GM18873 (cell line): ENCODE measurements around the gene NR2E1.

Experiments used
- ATAC-seq: cut with Tn5 transposase; IDR thresholded peaks from one replicate; pipeline ENCODE4 v1.9.1; 2021; ENCODE audit warnings: mild to moderate bottlenecking, moderate library complexity, moderate number of reproducible peaks; ENCODE audit not compliant: unreplicated experiment, low FRiP score

The NR2E1 gene

DNA sequence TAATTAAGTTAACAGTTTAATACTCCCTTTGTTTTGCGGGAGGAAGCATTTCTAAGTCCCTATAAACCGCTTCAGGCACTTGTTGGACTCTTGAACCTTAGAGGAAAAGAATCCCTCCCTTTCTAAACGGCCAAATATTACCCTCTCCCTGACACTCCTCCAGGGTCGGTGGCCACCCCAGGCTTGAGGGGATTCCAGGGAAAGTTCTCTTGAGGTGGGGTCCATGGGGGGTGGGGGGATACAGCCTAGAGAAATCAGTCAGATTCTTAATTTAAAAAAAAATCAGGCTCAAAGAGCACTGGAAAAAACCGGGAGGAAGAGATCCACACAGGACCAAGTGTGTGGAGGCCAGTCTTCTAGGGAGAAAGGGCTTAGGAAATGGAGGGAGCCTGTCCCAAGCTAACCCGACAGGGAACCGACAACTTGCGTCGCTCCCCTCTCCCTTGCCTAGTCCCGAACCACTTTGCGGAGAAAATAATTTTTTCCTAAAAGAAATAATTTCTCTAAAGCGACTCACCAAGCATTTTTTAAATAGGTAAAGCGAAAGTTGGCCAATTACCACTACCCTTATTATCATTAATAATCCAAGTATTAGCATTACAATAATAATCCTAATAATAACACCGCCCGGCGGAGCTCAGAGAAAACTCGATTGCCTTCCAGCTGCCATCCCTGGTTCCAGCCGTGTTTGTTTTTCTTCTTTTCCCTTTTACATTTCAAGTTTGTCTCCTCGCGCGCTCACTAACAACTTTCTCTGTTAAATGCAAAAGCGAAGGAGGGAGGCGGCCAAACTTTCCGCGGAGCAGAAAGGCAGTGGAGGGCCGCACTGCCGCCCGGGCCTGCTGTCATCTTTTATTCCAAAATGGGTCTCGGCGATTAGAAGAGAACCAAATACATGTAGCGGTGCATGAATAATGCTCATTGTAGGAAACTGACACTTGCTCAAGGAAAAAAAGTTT is 4.8 kb downstream of the NR2E1 start:
- ATAC-seq: no peak

DNA sequence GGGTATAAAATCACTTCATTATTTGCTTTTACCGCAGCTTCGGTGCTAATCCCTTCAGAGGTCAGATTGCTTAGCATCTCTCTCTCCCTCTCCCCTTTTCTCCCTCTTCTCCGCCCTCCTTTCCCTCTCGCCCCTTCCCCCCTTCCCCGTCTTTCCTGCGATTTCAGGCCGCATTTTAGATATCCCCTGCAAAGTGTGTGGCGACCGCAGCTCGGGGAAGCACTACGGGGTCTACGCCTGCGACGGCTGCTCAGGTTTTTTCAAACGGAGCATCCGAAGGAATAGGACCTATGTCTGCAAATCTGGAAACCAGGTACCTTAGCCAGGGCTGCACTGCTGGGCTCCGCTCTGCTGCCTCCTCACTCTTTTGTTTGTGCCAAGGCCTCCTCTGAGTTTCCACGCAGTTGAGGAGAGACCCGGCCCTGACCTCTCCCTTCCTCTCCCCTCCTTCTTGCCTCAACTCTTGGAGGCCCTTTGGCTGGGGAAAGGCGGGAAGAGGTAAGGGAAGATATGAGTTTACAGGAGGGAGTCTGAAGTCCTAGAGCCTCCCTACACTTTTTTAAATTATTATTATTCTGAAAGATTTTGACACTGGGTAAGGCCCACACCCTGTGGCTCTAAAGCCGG is 5.6 kb downstream of the NR2E1 start:
- no peak for ATAC-seq

- ATAC-seq: no peak
These were observed 6.2 kb downstream of the NR2E1 start for GRCh38 chr6:108171918-108172516.

DNA sequence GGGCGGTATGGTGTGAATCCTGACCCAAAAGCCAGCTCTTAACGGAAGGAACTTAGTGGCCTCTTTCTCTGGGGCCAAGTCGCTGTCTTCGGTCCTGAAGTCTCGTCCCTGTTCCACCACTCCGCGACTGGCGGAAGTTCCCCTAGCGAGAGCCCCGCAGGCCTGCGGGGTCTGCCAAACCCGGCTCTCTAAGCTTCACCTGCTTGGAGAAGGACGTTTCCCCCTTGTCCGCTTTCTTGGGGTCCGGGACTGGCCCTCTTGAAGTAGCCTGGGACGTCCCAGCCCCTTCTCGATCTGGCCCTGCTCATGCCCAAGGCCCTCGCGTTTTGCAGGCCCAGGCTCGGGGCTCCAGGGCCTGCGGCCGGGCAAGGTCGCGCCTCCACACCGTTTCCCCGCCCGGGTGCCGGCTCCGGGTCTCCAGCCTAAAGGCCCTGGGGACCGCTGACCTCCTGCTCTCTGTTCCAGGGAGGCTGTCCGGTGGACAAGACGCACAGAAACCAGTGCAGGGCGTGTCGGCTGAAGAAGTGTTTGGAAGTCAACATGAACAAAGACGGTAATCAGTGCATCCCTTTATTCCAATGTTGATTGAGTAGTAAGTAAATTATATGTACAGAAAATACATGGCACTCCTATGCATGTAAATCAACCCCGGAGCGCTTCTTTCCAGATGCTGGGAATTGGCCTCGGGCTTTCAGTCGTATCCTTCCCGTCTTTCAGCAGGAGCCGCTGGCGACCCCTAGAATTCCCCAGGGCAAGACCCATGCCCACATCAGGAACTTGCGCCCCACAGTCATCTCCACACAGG is 8.8 kb downstream of the NR2E1 start:
- ATAC-seq: no peak

GRCh38 chr6:108175176-108175591 is 9.4 kb downstream of the NR2E1 start:
- ATAC-seq: no peak

GRCh38 chr6:108175592-108176279 is 9.9 kb downstream of the NR2E1 start:
- ATAC-seq: no peak

DNA sequence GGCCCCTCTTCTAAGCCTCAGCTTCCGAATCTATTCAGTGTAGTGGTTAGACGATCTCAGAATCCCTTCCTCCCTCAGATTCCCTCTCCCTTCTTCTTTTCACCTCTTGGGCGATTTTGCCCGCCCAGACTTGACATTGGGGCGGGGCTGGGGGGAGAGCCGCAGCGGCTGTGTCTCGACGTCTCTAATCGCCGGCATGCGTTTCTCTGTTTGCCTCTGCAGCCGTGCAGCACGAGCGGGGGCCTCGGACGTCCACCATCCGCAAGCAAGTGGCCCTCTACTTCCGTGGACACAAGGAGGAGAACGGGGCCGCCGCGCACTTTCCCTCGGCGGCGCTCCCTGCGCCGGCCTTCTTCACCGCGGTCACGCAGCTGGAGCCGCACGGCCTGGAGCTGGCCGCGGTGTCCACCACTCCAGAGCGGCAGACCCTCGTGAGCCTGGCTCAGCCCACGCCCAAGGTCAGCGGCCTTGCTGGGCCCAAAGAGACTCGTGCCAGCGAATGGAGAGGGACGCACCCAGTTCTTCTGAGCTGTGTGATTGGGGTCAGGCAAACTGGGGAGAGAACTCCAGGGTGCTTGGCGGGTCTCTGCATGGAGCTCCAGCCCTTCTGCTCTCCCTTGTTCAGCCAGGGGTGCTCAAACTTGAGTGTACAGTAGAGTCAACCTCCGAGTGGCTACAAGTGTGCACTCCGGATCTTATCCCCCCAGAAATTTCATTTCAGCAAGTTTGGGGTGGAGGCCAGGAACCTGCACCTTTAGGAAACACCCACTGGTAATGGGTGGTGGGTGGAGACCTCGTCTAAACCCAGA is 10.7 kb downstream of the NR2E1 start:
- no peak for ATAC-seq

DNA sequence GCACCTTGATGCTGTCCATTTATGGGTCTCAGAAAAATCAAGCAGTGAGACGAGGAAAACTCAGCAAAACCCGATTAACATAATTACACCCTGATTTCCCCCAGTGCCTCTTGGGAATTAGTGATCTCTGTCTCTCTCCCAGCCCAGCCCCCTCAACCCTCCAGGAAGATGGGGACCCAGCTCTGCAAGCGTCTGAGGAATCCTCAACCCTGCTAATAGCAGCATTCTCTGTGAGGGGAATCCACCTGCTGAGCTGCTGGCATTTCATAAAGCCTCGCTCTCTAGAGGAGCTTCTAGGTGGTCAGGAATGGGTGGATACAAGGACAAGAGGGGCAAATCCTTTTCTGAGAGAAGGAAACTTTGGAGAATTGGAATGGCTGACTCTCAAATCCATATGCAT is 13.9 kb downstream of the NR2E1 start:
- ATAC-seq: no peak

DNA sequence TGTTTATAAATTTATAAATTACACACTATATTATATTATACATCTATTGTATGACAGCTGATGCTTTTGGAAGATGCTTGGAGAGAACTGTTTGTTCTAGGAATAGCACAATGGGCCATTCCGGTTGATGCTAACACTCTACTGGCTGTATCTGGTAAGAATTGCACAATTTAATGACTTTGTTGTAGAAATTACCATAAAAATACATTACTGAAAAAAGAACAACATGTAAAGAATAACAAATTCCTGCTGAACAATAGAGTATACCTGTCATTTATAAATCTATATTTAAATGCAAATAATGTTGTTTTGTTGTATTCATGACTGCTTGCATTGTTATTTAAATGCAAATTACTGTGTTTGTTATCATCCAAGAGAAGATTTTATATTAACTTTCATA is 14.4 kb downstream of the NR2E1 start:
- ATAC-seq: no peak

DNA sequence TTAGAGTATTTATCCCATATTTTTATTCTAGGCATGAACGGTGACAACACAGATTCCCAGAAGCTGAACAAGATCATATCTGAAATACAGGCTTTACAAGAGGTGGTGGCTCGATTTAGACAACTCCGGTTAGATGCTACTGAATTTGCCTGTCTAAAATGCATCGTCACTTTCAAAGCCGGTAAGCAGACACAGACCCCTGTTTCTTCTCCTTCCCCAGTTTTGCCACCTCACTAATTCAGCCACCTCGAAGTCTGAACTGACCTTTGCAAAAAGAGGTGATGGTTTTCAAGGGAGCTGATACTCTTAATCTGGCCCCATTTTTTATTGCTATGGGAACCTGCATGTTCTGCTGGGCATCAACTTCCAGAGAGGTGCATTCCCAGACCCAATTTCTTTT is 15.0 kb downstream of the NR2E1 start:
- no peak for ATAC-seq

DNA sequence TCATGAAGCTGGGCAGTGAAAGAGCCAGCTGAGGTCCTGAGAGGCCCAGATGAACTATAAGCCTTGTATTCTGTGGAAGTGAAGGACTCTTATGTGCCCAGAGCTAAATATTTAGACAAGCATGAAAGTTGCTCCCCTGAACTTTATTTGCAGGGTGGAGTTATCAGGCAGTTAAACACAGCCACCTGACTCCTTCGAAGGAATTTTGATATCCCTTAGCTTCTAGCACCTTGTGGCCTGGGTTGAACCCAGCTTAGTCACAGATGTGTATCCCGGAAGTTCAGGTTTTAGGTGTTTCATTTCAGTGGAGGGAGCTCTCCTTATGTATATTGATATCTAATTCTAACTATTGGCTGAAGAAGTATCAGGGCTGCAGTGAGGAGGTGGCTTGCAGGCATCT is 20.4 kb downstream of the NR2E1 start:
- no peak for ATAC-seq

- no peak for ATAC-seq
These were observed 21.7 kb downstream of the NR2E1 start for GRCh38 chr6:108187519-108187918.

- ATAC-seq: no peak
These were observed 27.3 kb downstream of the NR2E1 start for GRCh38 chr6:108193131-108193530.

GRCh38 chr6:108193835-108194234 is 28.0 kb downstream of the NR2E1 start:
- no peak for ATAC-seq

DNA sequence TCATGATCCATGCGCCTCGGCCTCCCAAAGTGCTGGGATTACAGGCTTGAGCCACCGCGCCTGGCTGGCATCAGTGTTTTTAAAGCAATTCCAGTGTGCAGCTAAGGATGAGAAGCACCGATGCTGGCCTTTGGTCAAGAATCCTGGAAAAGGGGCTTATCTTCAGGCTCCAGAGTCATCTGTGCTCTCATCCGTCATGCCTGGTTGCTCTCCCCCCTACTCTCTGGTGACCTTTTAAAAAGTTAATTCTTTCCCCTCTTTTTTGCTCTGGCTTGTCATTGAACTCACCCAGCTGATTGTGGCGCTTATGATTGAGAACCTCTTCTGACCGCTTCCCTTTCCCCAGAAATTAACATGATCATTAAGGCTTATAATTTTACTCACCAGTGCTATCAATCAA is 28.7 kb downstream of the NR2E1 start:
- no peak for ATAC-seq

GRCh38 chr6:108195209-108195608 is 29.4 kb downstream of the NR2E1 start:
- no peak for ATAC-seq

GRCh38 chr6:108198761-108199498 is 33.1 kb downstream of the NR2E1 start:
- no peak for ATAC-seq

DNA sequence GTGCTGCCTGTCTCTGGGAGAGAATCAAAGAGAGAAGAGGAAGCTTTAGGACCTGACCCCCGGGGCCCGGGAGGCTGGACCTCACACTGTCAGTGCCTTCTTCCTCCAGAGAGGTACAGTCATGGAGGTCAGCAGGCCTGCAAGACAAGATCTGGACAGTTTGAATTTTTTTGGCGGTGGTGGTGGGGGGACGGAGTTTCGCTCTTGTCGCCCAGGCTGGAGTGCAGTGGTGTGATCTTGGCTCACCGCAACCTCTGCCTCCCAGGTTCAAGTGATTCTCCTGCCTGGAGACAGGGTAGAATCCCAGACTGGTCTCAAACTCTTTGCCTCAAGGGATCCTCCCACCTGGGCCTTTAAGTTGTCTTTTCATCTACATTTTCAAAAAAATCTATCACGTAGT is 34.4 kb downstream of the NR2E1 start:
- no peak for ATAC-seq

GRCh38 chr6:108200631-108201030 is 34.8 kb downstream of the NR2E1 start:
- ATAC-seq: no peak
